HCT116 (cell line): ENCODE results near the gene TRIM24.

Experiments used
- CEBPB ChIP-seq: IDR thresholded peaks from 2 replicates; pipeline ENCODE4 v1.6.1; 2012; ENCODE audit warnings: low read depth
- CTCF ChIP-seq, 3 experiments: fragments of 200-600 bp in 1 of 3; sonication (generic) in 1 of 3; IDR thresholded peaks in 2 of 3; conservative IDR thresholded peaks in 1 of 3; 2 replicates each; pipeline ENCODE4 v1.5.1; 2012 to 2017; ENCODE audit warnings: low read depth in 2 of 3, low read length in 2 of 3, antibody characterized with exemption in 1 of 3, borderline replicate concordance in 1 of 3, control low read depth in 1 of 3, mild to moderate bottlenecking in 1 of 3, mixed read lengths in 1 of 3, mixed run types in 1 of 3, moderate library complexity in 1 of 3; ENCODE audit not compliant: insufficient read depth in 1 of 3
- EZH2 ChIP-seq: fragments of 200-600 bp; sonication (generic); IDR thresholded peaks from 2 replicates; pipeline ENCODE4 v1.6.1; 2017; ENCODE audit warnings: antibody characterized with exemption, mixed run types
- EZH2phosphoT487 ChIP-seq: fragments of 200-600 bp; IDR thresholded peaks from 2 replicates; pipeline ENCODE4 v1.6.1; 2018; ENCODE audit warnings: antibody characterized with exemption, borderline replicate concordance
- MAX ChIP-seq: IDR thresholded peaks from 2 replicates; pipeline ENCODE4 v1.6.1; 2012
- POLR2A ChIP-seq: IDR thresholded peaks from 2 replicates; pipeline ENCODE4 v1.7.0; 2011; ENCODE audit warnings: borderline replicate concordance; ENCODE audit not compliant: insufficient read depth, insufficient read length; ENCODE audit errors: extremely low read depth
- POLR2AphosphoS5 ChIP-seq: IDR thresholded peaks from 2 replicates; pipeline ENCODE4 v1.6.1; 2011; ENCODE audit warnings: mild to moderate bottlenecking, low read depth, low read length, moderate library complexity
- RAD21 ChIP-seq: IDR thresholded peaks from 2 replicates; pipeline ENCODE4 v1.6.1; 2012; ENCODE audit warnings: low read depth, mild to moderate bottlenecking
- SIN3A ChIP-seq: IDR thresholded peaks from 2 replicates; pipeline ENCODE4 v1.6.1; 2012; ENCODE audit warnings: low read depth
- SP1 ChIP-seq: IDR thresholded peaks from 2 replicates; pipeline ENCODE4 v1.6.1; 2012; ENCODE audit warnings: low read depth
- SRF ChIP-seq: IDR thresholded peaks from 2 replicates; pipeline ENCODE4 v1.6.1; 2012; ENCODE audit warnings: low read depth
- TCF7L2 ChIP-seq: IDR thresholded peaks from 2 replicates; pipeline ENCODE4 v1.7.0; 2011; ENCODE audit warnings: borderline replicate concordance, inconsistent platforms; ENCODE audit not compliant: insufficient read depth, insufficient read length; ENCODE audit errors: extremely low read depth
- ZNF274 ChIP-seq: fragments of 200-500 bp; sonication (Bioruptor generic); IDR thresholded peaks from 2 replicates; pipeline ENCODE4 v1.6.1; 2014; ENCODE audit warnings: mild to moderate bottlenecking, low read depth, low read length, inconsistent platforms

GRCh38 chr7:138579671-138580070, 119.6 kb downstream of the TRIM24 start:
- no peak for TF ChIP-seq CTCF (IDR thresholded peaks at IDR 0.05 in 2 of 3, conservative IDR thresholded peaks at IDR 0.05 in 1 of 3; ENCODE audit: borderline replicate concordance in 1 of 3, insufficient read depth in 1 of 3, low read depth in 2 of 3, low read length in 2 of 3)
- TF ChIP-seq EZH2phosphoT487, result no peak
- no peak for TF ChIP-seq CEBPB
- TF ChIP-seq POLR2A, result no peak
- no peak for TF ChIP-seq SP1
- no peak for TF ChIP-seq SRF
- no peak for TF ChIP-seq EZH2
- TF ChIP-seq POLR2AphosphoS5, result no peak
- no peak for TF ChIP-seq RAD21
- no peak for TF ChIP-seq SIN3A
- no peak for TF ChIP-seq ZNF274
- TF ChIP-seq MAX, result no peak
- no peak for TF ChIP-seq TCF7L2
